ENCODE data around the gene KCNQ4.

- TF ChIP-seq CTCF (CRISPR knock-in tag; IDR thresholded peaks at IDR 0.05) (no peak), MTF1 (CRISPR knock-in tag; IDR thresholded peaks at IDR 0.05) (no peak), POGK (CRISPR knock-in tag; conservative IDR thresholded peaks at IDR 0.05) (no peak), ZBTB42 (CRISPR knock-in tag; IDR thresholded peaks at IDR 0.05) (no peak), ZNF703 (CRISPR knock-in tag; IDR thresholded peaks at IDR 0.05; ENCODE audit: borderline replicate concordance) (no peak), MED13 (CRISPR knock-in tag; IDR thresholded peaks at IDR 0.05) (no peak), SP2 (CRISPR knock-in tag; IDR thresholded peaks at IDR 0.05) (no peak), SETDB1 (CRISPR knock-in tag; IDR thresholded peaks at IDR 0.05; ENCODE audit: borderline replicate concordance) (no peak)
Observed at GRCh38 chr1:40829631-40830245, 46.2 kb downstream of the KCNQ4 start.

Data from HepG2 (cell line).